Superior temporal gyrus (tissue), 1 donor: Measurements from ENCODE around the gene CPNE2.
"Not testable (repeated sequence)": the region's sequence is repeated elsewhere in the genome, so short reads cannot be mapped to it uniquely, and the experiment has no call there.

Experiments used
- DNase-seq: peaks from one replicate; pipeline ENCODE4 v3.0.0-alpha.2; 2016; ENCODE audit errors: extremely low spot score

CPNE2 gene

GRCh38 chr16:57098188-57098841 is 5.9 kb downstream of the CPNE2 start:
- no peak for DNase-seq

GRCh38 chr16:57099965-57100364 is 7.6 kb downstream of the CPNE2 start:
- not testable (repeated sequence) for DNase-seq

GRCh38 chr16:57100445-57100844 is 8.1 kb downstream of the CPNE2 start:
- no peak for DNase-seq

GRCh38 chr16:57102888-57103851 is 10.8 kb downstream of the CPNE2 start:
- peak; percentile 67 for DNase-seq

- DNase-seq: no peak
Measured at GRCh38 chr16:57104706-57105105, 12.3 kb downstream of the CPNE2 start.

GRCh38 chr16:57105184-57105583 is 12.8 kb downstream of the CPNE2 start:
- DNase-seq: no peak

GRCh38 chr16:57106767-57107166 is 14.4 kb downstream of the CPNE2 start:
- no peak for DNase-seq

GRCh38 chr16:57107321-57107922 is 15.0 kb downstream of the CPNE2 start:
- DNase-seq: no peak

- no peak for DNase-seq
Measured at GRCh38 chr16:57108432-57108831, 16.0 kb downstream of the CPNE2 start.

- DNase-seq: not testable (repeated sequence)
Measured at GRCh38 chr16:57109259-57110105, 17.1 kb downstream of the CPNE2 start.

GRCh38 chr16:57110937-57111336 is 18.6 kb downstream of the CPNE2 start:
- DNase-seq: no peak

GRCh38 chr16:57111420-57111819 is 19.0 kb downstream of the CPNE2 start:
- DNase-seq: no peak

GRCh38 chr16:57112403-57113041 is 20.1 kb downstream of the CPNE2 start:
- no peak for DNase-seq

GRCh38 chr16:57113042-57113453 is 20.7 kb downstream of the CPNE2 start:
- DNase-seq: no peak

- no peak for DNase-seq
Measured at GRCh38 chr16:57113664-57114063, 21.3 kb downstream of the CPNE2 start.

GRCh38 chr16:57115168-57115513 is 22.8 kb downstream of the CPNE2 start:
- no peak for DNase-seq

- peak; percentile 90 for DNase-seq
Measured at GRCh38 chr16:57115514-57116182, 23.3 kb downstream of the CPNE2 start.

- DNase-seq: no peak
Measured at GRCh38 chr16:57118461-57119084, 26.2 kb downstream of the CPNE2 start.

- no peak for DNase-seq
Measured at GRCh38 chr16:57123216-57123973, 31.0 kb downstream of the CPNE2 start.
